Transverse colon (tissue), 4 donors: ENCODE results near the gene TRIM14. TPM values are rescaled to one million over a fixed set of nuclear protein-coding genes. Genes with fewer than 3 reads are reported as not detected.
A peak's percentile ranks its signal among the peaks of the same experiment; 100 is the strongest.

ENCODE experiments used
- DNase-seq: peaks from one replicate; pipeline ENCODE4 v3.0.0-alpha.2; 2019
- H3K27ac ChIP-seq, 4 donors: fragments of 200-600 bp; sonication (generic); 2 replicates each; pipeline ENCODE4 v1.5.1; 2016 to 2018; ENCODE audit warnings: inconsistent platforms in 4 of 4
- H3K27me3 ChIP-seq: fragments of 200-600 bp; sonication (generic); 2 replicates; pipeline ENCODE4 v1.5.1; 2017; ENCODE audit warnings: inconsistent platforms
- H3K36me3 ChIP-seq, 4 donors: fragments of 200-600 bp; sonication (generic); 2 replicates each; pipeline ENCODE4 v1.5.1; 2017 to 2019; ENCODE audit warnings: inconsistent platforms in 4 of 4
- H3K4me1 ChIP-seq, 4 donors: fragments of 200-600 bp; sonication (generic); 2 replicates each; pipeline ENCODE4 v1.5.1; 2017 to 2020; ENCODE audit warnings: inconsistent platforms in 4 of 4
- H3K4me3 ChIP-seq, 4 donors: fragments of 200-600 bp; sonication (generic); 1 replicate in 1 of 4; 2 replicates in 3 of 4; pipeline versions ENCODE4 v1.5.1 to v1.6.1; 2017 to 2019; ENCODE audit warnings: inconsistent platforms in 4 of 4
- H3K9me3 ChIP-seq, 2 donors: fragments of 200-600 bp; sonication (generic); 2 replicates each; pipeline ENCODE4 v1.5.1; 2017 to 2019; ENCODE audit warnings: inconsistent platforms in 2 of 2
- CTCF ChIP-seq, 5 experiments: fragments of 200-600 bp in 3 of 5; fragments of 450-650 bp in 2 of 5; sonication (generic) in 3 of 5; IDR thresholded peaks; 1 replicate in 2 of 5; 2 replicates in 3 of 5; pipeline ENCODE4 v1.5.1; 2016 to 2017; ENCODE audit warnings: antibody characterized with exemption in 5 of 5, inconsistent platforms in 3 of 5, mild to moderate bottlenecking in 2 of 5, moderate library complexity in 1 of 5
- EP300 ChIP-seq: sonication (generic); formaldehyde crosslinking; IDR thresholded peaks from one replicate; pipeline ENCODE4 v1.6.1; 2017; ENCODE audit warnings: antibody characterized with exemption, low read depth
- POLR2A ChIP-seq: fragments of 450-650 bp; IDR thresholded peaks from one replicate; pipeline ENCODE4 v1.6.1; 2016; ENCODE audit warnings: antibody characterized with exemption, mild to moderate bottlenecking, moderate library complexity
- POLR2AphosphoS5 ChIP-seq, 3 donors: sonication (generic); formaldehyde crosslinking; IDR thresholded peaks; one replicate each; pipeline ENCODE4 v1.6.1; 2016; ENCODE audit warnings: antibody characterized with exemption in 3 of 3
- WGBS, 2 donors: methylation state at CpG; one replicate each; pipeline ENCODE4 v1.1.5; 2018; ENCODE audit warnings: low coverage in 1 of 2; 5-methylcytosine and 5-hydroxymethylcytosine counted together
- in situ Hi-C, 4 donors: fragments of 200-750 bp; cut with MboI; loops; one replicate each; pipeline versions ENCODE4 v1.15.0 to v1.15.1; 2017; ENCODE audit warnings: low sequenced_read_pairs in 3 of 4, low pct_ligation_motif_present in 1 of 4, low pct_unique_long_range_greater_than_20kb in 1 of 4
- intact Hi-C: fragments of 100-400 bp; cut with DNase I; formaldehyde crosslinking; loops from one replicate; pipeline ENCODE4 v1.15.1; 2023; ENCODE audit warnings: low total_unique reads
- total RNA-seq, 4 donors: library from RNA; depleted of rRNA; stranded (reverse); fragments of >200 nt; gene quantifications; one replicate each; pipeline ENCODE4 v1.1.0, GENCODE V29; 2016

Gene TRIM14
- total RNA-seq, 4 donors from 2014 or later, result 28.7 to 58.7 (median 53.8) TPM

- intact Hi-C loops (no loop called here), in situ Hi-C loops (loop anchor here in 2 of 4 donors (25.0 kb wide), 2 partner anchors 137 to 138 kb away; partner anchors contain the start of genes CORO2A (in 1 of the 2) and TRMO (in 1 of the 2))
- Histone ChIP-seq H3K4me3 (no peak overlapping the region), H3K4me1 (no peaks in the 10 kb centered on the region), H3K36me3 (no peaks in the 10 kb centered on the region), H3K27me3 (no peaks in the 10 kb centered on the region), H3K27ac (no peak overlapping the region), H3K9me3 (no peaks in the 10 kb centered on the region)
- 62 to 100% methylated on average over 1 of the region's 1 CpG for WGBS, 2 donors
- no peak for DNase-seq
- no peak for TF ChIP-seq POLR2A
- TF ChIP-seq EP300, result no peak
- TF ChIP-seq CTCF (IDR thresholded peaks at IDR 0.05), result no peak
- no peak for TF ChIP-seq POLR2AphosphoS5 (IDR thresholded peaks at IDR 0.05)
These were observed 69.5 kb downstream of the TRIM14 start for GRCh38 chr9:98049288-98050072.

DNA sequence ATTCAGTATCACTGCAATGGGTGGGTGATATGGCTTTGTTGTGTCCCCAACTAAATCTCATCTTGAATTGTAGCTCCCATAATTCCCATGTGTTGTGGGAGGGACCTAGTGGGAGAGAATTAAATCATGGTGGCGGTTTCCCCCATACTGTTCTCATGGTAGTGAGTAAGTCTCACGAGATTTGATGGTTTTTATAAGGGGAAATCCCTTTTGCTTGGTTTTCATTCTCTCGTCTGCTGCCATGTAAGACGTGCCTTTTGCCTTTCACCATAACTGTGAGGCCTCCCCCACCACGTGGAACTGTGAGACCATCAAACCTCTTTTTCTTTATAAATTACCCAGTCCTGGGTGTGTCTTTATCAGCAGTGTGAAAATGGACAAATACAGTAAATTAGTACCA, 72.0 kb downstream of the TRIM14 start:
- no peaks in the 10 kb centered on the region for H3K4me1 ChIP-seq
- DNase-seq, result no peak
- in situ Hi-C loops (loop anchor here in 1 of 4 donors (25.0 kb wide), 1 partner anchor 135 kb away; the partner anchor contains the start of gene TRMO), intact Hi-C loops (no loop called here)
- no peaks in the 10 kb centered on the region for H3K27me3 ChIP-seq
- no peaks in the 10 kb centered on the region for H3K36me3 ChIP-seq
- TF ChIP-seq POLR2A (no peak), EP300 (no peak), CTCF (IDR thresholded peaks at IDR 0.05) (no peak), POLR2AphosphoS5 (IDR thresholded peaks at IDR 0.05) (no peak)
- no peak overlapping the region for H3K4me3 ChIP-seq
- no peaks in the 10 kb centered on the region for H3K9me3 ChIP-seq
- WGBS, 2 donors, result 78 to 89% methylated on average over 3 to 5 of the region's 5 CpGs
- H3K27ac ChIP-seq, result no peak overlapping the region

DNA sequence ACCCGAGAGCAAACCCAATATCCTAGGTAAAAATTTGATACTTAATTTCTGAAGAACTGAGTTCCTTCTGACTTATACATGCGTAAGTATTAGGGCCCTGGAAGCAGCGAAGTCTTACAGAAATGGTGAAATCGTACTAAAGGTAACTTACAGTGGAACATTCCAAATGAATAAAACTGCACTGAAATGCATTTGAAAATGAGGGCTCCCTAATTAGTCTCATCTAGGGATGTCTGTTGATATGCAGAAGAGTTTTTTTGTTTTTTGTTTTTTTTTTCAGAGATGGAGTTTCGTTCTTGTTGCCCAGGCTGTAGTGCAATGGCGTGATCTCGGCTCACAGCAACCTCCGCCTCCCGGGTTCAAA, 72.9 kb downstream of the TRIM14 start:
- Histone ChIP-seq H3K27me3 (no peaks in the 10 kb centered on the region), H3K36me3 (no peaks in the 10 kb centered on the region), H3K9me3 (no peaks in the 10 kb centered on the region), H3K27ac (no peak overlapping the region), H3K4me1 (no peaks in the 10 kb centered on the region), H3K4me3 (no peak overlapping the region)
- 92 to 93% methylated on average over 5 to 9 of the region's 9 CpGs for WGBS, 2 donors
- DNase-seq, result no peak
- in situ Hi-C loops (loop anchor here in 1 of 4 donors (25.0 kb wide), 1 partner anchor 134 kb away; the partner anchor contains the start of gene TRMO), intact Hi-C loops (no loop called here)
- TF ChIP-seq POLR2AphosphoS5 (IDR thresholded peaks at IDR 0.05), result no peak

- TF ChIP-seq CTCF (IDR thresholded peaks at IDR 0.05) (no peak), POLR2AphosphoS5 (IDR thresholded peaks at IDR 0.05) (no peak), POLR2A (no peak), EP300 (no peak)
- H3K4me1 ChIP-seq, result no peaks in the 10 kb centered on the region
- H3K27me3 ChIP-seq, result no peaks in the 10 kb centered on the region
- no peaks in the 10 kb centered on the region for H3K9me3 ChIP-seq
- H3K27ac ChIP-seq, result peak overlapping the region in 2 of 4 donors; percentile 33 to 43
- no peak for DNase-seq
- WGBS, 2 donors, result 65 to 74% methylated on average over 5 to 6 of the region's 6 CpGs
- intact Hi-C loops, result no loop called here
- H3K36me3 ChIP-seq, result no peaks in the 10 kb centered on the region
- no peak overlapping the region for H3K4me3 ChIP-seq
- in situ Hi-C loops, result loop anchor here in 1 of 4 donors (25.0 kb wide), 1 partner anchor 133 kb away; the partner anchor contains the start of gene TRMO
These were observed 73.5 kb downstream of the TRIM14 start for GRCh38 chr9:98045234-98046179.
